ENCODE results near the gene AQP12A.
"Not testable (repeated sequence)": the region's sequence is repeated elsewhere in the genome, so short reads cannot be mapped to it uniquely, and the experiment has no call there.

The AQP12A gene

DNA sequence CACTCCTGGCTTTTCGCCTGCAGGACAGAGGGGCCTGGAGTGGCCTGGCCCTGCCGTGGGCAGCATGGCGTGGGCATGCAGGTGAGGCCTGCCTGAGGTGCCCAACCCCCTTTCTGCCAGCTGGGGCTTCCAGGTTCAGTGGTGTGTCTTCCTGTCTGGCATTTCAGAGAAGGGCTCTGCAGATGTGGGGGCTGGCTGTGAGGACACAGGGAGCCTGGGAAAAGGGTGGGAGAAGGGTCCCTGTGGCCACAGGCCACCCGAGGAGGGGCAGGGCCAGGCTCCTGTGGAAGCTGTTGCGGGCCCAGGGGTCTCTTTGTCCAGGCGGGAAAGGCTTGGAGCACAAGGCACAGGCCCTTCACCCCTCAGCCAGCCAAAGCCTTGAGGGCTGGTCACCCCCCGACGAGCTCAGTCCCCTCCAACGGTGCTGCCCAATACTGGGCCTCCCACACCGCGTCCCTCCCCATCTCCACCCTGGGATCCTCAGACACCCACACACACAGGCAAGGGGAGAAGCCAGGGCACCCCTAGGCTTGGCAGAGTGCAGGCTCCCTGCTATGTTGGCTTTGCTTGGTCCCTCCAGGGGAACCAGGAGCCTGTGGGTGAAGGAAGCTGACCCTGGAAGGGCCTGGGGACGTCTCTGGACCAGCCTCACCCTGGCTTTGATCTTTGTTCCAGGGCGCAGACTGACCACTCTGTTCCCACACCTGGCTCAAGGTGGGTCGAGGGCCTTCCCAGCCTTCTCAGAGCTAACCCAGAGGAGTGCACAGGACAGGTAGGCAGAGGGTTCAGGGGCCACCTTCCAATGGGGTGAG, 3.7 kb upstream of the AQP12A start:
- in situ Hi-C loops (cut with MboI; ENCODE audit: low sequenced_read_pairs) = no loop called here

DNA sequence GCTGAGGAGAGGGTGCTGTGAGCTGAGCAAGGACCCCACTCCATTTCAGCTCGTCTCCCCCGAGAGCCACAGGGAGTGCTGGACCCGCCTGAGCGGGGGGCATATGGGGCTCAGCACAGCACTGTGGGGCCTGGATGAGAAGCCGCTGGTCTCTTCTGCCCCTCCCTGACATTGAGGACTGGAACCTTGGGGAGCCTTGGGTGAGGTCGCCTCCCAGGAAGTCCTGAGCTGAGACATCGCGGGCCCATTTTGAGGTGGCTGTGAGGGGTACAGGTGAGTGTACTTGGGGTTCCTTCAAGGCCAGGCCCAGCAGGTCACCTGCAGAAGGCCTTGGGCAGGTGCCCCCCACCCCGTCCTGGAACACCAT, 3.1 kb upstream of the AQP12A start:
- in situ Hi-C loops (cut with MboI; ENCODE audit: low sequenced_read_pairs) = no loop called here

DNA sequence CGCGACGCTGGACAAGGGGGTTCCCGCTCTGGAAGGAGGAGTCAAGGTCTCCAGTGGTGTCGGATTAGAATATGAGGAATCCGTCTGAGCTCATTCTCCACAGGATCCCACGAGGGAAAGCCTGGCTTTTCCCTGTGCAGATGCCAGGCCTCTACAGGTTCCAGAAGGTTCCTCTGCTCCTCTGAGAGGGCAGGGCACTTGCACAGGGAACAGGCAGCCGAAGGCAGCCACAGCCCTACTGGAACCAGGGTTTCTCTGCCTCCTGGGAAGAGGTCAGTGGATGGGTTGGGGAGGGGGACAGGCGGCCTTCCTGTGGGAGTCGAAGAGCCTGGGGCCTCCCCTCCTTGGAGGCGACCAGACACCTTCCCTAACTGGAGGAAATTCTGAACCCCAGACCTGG, 1.7 kb upstream of the AQP12A start:
- in situ Hi-C loops (cut with MboI; ENCODE audit: low sequenced_read_pairs) = no loop called here

DNA sequence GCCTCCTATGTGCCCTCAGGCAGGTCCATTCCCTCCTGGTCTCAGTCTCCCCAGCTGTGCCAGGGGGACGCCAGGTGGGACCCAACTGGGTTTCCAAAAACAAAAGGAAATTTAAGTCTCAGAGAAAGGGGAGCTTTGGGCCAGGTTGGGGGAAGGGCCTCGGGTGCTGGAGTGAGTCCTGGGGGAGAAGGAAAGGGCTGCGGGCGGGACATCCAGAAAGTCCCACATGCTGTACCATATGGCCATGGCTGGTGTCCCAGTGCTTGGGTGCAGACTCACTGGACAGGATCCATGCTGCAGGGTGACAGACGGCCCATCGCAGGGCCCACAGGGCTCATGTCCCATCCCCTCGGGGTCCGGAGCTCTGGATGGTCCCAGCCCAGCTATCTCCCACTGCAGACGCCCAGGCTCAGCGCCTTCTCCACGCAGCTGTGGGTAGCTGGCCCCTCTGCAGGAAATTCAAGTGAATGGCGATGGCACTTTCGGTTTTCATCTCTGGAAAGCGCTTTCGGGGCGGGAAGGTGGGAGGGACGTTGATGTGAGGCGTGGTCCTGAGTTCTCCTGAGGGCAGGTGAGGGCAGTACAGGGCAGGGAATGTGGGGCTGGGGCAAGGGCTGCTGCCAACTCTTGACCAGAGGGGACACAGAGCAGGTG, 1.1 kb upstream of the AQP12A start:
- in situ Hi-C loops (cut with MboI; ENCODE audit: low sequenced_read_pairs) = not testable (repeated sequence)

DNA sequence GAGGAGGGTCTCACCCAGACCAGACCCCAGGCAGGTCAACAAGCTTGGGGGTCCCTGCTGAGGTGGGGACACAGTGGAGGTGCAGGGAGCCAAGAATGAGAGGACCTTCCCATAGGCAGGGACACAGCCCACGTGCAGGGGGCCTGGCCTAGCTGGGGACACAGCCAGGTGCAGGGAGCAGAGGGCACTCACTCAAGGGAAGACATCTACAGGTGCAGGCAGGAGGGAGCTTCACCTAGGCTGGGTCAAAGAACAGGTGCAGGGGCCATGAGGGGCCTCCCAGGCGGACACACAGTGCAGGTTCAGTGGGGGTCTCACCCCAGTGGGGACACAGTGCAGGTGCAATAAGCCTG, 615 bp upstream of the AQP12A start:
- in situ Hi-C loops (cut with MboI; ENCODE audit: low sequenced_read_pairs) = not testable (repeated sequence)

DNA sequence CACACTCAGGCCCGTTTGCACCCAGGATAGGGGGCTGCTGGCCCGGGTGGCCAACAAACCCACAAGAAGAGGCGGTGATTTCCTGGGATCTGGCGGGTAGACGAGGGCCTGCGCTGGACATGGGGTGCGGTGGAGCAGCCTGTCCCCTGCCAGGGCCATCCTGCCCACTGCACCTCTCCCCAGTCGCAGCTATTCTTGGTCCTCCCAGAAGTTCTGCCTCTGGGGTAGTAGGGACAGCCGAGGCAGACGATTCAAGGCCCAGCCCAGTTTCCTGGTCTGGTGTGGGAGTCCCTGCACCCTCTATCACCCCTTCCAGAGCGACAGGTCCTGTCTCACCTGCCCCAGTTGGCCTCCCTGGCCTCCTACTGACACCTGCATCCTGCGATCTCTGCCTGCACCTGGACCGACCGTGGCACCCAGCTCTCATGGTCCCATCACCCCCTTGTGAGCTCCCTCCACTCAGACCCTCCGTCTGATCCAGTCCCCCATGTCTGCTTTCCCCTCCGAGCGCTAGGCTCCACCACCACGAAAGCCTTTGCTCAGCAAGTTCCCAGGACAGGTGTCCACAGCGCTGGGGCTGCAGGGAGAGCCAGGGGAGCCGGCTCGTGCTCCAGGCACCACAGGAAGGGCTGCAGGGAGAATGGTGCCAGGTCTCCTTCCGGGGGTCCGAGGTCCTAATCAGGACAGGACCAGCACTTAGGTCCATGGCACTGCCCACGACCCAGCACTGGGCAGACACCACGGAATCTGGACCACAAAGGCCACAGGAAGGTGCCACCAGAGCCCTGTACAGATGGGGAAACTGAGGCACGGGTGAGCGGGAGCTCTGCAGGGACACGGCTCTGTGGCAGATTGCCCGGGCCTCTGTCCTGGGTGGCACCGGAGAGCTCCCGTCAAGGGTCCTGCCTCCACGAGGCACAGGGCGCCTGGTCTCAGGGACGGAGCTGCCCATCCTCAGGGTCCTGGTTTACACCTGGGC, 1.2 kb downstream of the AQP12A start:
- in situ Hi-C loops (cut with MboI; ENCODE audit: low sequenced_read_pairs) = not testable (repeated sequence)

DNA sequence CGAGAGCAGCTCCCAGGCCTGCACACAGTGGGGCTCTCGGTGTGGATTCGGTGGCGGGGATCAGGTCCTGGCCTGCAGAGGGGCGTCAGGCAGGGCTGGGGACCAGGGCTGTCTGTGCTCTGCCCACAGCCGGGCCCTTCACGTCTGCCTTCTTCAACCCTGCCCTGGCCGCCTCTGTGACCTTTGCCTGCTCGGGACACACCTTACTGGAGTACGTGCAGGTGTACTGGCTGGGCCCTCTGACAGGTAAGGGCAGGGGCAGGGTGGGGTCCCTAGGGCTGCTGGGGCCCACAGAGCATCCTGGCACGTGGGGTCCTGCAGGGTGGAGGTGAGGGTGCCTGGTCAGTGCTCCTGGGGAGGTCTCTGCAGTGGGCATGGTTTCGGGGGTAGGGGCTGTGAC, 2.6 kb downstream of the AQP12A start:
- in situ Hi-C loops (cut with MboI; ENCODE audit: low sequenced_read_pairs) = not testable (repeated sequence)

DNA sequence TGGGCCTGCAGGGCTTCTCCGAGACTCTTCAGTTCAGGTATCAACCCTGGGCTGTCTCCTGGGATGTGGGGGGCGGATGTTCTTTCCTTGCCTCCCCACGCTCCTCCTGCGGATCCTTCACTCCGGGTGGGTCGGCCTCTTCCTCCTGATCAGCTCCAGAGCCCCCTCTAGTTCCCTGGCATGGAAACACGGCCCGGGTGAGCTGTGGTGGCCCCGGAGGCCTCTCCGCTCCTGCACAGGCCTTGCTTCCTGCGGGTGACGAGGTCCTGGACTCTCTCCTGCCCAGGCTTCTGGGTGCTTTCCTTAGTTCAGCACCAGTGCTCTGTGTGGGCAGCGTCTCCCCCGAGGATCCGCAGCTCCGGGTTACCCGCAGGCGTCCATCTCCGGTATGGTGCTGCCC, 3.9 kb downstream of the AQP12A start:
- in situ Hi-C loops (cut with MboI; ENCODE audit: low sequenced_read_pairs) = not testable (repeated sequence)

DNA sequence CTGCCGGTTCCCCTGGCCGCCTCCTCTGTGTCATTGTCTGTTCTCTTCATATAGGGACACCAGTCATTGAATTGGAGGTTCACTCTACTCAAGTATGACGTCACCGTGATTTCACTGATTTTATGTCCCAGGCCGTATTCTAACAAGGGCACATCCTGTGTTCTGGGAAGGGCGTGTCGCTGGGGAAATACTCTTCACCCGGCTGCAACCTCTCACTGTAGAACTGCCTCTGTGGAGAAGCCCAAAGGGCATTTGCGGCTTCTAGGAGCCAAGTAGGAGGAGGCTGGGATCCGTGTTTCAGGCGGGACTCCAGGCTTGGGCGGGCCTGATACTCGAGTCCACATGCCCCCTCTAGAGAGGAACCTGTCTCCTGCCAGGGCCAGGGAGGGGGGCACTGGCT, 4.8 kb downstream of the AQP12A start:
- in situ Hi-C loops (cut with MboI; ENCODE audit: low sequenced_read_pairs) = not testable (repeated sequence)

DNA sequence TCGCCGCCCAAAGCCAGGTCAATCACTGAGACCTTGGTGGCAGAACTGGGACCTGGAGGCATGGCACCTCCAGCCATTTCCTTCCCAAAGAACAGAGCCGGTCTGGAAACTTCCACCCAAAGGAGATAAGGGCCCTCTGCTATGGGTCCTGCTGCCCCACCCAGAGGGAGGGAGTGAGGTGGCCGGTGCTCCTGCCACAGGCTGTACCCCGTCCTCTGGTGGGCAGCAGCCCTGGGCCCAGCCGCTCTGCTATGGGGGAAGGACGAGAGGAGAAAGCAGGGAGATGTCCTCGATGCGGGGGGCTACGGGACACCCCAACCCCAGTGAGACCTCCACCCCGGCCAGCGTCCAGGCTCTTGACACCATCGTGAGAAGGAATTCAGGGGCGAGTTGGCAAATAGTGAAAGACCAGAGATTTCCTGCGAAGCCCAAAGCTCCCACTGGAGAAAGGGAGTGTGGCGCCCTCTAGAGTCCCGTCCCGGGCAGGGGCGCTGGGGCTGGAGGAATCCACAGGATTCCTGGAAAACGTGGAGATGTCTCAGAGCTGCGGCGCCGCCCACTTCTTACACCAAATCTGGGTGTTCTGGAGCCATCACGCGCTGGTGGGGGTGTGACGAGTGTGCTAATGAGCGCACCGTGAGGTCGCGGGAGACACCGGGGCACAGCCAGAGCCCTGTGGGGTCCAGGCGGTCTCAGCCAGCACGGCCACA, 7.3 kb downstream of the AQP12A start:
- in situ Hi-C loops (cut with MboI; ENCODE audit: low sequenced_read_pairs) = not testable (repeated sequence)

DNA sequence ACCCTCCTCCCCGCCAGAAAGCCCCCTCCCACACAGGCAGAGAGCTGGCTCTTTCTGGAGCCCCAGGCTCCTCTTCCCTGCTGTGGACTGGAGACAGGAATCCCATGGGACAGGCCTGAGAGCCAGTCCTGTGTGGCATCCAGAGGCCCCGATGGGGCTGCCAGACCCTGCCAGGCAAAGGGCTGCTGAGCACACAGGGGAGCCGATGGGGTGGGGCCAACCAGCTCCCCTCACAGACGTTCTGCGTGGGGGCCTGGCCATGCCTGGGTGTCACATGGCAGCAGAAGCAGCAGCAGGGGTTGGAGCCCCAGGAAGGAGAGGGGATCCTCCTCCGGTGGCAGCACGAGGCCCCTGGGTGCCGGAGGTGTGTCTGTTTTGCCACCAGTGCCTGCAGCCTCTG, 8.2 kb downstream of the AQP12A start:
- in situ Hi-C loops (cut with MboI; ENCODE audit: low sequenced_read_pairs) = not testable (repeated sequence)

DNA sequence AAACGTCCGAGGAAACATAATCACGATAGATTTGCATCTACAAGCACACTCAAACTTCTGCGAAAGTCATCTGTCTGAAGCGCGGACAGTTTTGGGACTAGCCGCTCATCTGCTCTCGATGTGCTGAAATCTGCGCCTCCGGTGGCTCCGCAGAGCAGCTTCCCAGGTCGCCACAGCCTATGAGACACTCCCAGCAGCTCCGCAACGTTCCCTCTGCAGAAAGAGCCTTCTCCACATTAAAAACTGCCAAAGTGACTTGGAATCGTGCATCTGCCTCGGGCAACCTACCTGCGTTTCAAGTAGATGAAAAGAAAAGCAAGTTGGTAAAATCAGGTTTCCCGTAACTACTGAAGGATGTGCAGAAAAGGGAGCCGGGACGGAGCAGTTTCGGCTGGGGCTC, 8.9 kb downstream of the AQP12A start:
- in situ Hi-C loops (cut with MboI; ENCODE audit: low sequenced_read_pairs) = not testable (repeated sequence)

DNA sequence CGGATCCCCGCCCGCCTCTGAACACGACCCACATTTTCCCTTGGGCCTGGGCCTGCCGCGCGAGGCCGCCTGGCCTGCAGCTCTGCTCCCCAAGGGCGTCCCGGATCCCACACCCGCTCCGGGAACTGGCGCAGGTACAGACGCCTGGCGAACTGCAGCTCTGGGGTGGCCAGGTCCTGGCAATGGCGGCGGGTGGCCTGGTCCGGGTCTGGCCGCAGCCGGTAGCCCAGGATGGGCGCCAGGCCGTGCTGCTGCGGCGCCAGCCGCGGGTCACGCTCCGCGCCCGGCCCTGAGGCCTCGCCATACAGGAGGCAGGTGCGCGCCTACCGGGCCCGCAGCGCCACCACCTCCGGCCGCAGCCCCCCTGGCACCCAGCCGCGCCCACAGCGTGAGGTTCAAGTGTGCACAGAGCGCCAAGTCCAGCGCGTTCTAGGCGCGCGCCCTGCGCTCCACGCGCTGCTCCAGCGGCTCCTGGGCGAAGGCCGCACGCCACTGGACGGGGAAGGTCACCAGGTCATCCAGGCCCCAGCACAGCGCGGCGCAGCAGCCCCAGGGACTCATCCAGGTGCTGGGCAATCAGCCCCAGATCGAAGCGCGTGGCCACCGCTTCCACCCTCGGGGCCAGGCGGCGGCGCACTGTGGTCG, 9.5 kb downstream of the AQP12A start:
- in situ Hi-C loops (cut with MboI; ENCODE audit: low sequenced_read_pairs) = no loop called here

DNA sequence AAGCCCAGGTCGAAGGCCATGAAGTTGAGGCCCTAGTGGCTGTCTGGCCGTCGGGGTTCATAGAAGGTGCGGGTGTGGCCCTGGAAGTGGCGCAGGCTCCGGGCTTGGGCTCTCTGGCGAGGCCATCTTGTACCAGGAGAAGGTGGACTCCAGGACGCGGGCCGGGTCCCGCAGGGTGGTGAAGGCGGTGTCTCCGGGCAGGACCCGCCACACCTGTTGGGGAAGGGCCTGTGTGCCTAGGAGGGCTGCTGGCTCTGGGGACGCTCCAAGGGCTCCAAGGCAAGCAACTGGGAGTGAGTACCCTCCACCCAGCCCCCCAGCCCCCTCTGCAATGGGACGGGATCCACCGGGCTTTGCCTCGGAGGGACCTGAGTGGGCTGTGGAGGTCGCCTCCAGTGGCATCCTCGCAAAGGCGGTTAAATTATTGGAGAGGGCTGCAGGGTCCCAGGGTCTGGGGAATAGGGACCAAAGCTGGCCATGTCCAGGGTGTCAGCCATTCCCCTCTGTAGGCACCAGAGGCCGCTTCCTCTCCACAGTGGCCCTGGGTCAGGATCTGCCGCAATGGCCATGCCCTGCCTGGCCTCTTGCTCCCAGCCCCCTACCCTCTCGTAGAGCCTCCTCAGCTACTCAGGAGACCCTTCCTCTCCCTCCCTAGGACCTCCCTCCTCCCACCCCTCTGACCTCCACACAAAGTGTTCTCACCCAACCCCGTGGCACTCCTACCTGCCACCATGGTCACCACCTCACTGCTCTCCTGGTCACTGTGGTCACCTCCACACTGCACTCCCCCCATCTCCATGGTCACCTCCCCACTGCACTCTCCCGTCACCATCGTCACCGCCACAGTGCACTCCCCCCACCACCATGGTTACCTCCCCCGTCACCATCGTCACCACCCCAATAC, 10.3 kb downstream of the AQP12A start:
- in situ Hi-C loops (cut with MboI; ENCODE audit: low sequenced_read_pairs) = no loop called here

DNA sequence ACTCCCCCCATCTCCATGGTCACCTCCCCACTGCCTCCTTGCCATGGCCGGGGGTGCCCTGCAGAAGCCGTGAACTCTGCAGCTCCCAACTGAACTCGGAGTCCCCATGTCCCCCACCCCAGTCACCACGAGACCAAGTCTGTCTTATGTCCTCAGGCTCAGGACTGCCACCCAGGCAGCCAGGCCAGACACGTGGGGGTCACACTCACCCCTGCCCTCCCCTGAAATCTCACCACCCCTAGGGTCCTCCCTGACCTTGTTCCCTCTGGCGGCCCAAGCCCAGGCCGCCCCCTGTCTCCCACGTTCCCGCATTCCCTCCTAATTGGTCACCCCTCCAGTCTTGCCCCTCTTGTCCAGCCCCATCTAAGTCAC, 11.0 kb downstream of the AQP12A start:
- in situ Hi-C loops (cut with MboI; ENCODE audit: low sequenced_read_pairs) = no loop called here

DNA sequence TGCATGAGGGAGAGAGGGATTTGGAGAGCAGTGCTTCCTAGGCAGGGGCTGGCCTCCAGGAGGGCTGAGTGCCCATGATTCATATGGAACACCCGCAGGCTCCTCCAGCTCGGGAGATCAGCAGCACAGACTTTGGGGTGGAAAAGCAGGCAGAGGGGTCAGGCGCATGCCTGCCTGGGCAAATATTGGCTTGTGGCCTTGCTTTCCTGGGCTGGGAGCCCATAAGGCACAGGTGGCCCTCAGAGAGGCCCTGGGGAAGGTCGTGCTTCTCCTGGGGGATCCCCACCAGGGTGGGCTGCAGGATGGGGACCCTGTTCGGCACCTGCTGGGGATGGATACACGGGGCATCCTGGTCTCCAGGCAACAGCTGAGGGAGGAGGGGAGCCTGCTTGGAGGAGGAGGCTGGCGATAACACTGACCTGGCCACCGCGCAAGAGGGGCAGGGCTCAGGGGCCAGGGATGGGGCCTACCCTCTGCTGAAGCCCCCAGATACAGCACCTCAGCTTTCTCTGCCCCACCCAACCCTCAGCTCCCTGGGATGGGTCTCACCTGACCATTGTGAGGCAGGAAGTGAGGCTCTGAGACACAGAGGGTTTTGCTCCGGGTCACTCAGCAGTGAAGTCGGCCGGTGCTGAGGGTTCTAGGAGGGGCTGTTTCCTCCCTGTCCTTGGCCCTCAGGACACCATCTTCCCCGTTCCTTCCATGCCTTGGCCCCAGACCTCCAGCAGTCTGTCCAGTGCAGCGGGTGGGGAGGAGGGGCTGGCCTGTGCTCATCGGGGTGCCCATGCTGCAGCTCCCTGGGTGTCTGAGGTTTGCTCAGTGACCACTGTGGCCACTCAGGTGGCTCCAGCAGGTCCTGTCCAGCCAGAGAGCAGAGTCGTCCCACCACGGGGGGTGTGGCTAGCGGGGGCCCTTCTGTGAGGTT, 12.0 kb downstream of the AQP12A start:
- in situ Hi-C loops (cut with MboI; ENCODE audit: low sequenced_read_pairs) = no loop called here

DNA sequence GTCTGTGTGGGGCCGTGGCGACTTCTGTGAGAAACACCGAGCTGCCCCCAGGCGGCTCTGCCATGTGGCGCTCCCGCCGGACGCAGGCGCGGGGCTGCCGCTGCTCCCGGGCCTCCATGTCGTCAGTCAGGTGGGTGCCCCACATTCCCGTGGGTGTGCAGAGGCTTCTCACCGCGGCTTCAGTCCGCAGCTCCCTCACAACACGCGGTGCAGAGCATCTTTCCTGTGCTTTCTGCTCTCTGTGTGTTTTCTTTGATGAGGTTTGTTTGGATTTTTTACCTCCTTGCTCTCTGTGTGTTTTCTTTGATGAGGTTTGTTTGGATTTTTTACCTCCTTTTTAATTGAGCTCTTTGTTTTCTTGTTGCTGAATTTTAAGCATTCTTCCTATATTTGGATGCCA, 13.0 kb downstream of the AQP12A start:
- in situ Hi-C loops (cut with MboI; ENCODE audit: low sequenced_read_pairs) = no loop called here

DNA sequence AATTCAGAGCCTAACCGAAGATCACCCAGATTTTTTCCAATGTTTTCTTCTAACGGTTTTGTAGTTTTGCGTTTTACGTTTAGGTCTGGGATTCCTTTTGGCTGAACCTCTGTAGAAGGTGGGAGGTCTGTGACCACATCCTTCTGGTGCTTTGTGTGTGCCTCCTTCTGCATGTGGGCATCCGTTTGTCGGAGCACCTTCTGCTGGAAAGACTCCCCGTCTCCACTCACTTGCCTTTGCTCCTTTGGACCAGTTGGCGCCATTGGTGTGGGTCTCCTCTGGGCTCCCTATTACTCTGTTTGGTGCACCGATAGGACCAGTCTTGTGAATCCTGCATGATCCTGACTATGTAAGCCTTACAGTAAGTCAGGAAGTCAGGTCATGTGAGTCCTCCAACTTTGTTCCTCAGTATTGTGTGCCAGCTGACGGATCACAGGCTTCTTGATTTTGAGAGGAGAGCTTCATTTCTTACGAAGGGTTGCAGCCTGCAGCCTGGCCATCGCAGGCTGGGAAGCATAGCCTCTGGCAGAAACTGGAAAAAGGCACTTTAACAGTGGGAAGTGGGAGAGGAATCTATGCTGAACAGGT, 13.6 kb downstream of the AQP12A start:
- in situ Hi-C loops (cut with MboI; ENCODE audit: low sequenced_read_pairs) = no loop called here
